GM20000 (cell line): Measurements from ENCODE around the gene LEKR1.

Experiments used
- DNase-seq: peaks from one replicate; pipeline ENCODE4 v3.0.0; 2012; ENCODE audit warnings: low spot score
- TF ChIP-seq, protein P1 (sequence below): IDR thresholded peaks from 2 replicates; pipeline ENCODE4 v1.5.1; 2012; ENCODE audit warnings: mild to moderate bottlenecking, control low read depth; ENCODE audit errors: extremely low read depth, missing control alignments

The LEKR1 gene

DNA sequence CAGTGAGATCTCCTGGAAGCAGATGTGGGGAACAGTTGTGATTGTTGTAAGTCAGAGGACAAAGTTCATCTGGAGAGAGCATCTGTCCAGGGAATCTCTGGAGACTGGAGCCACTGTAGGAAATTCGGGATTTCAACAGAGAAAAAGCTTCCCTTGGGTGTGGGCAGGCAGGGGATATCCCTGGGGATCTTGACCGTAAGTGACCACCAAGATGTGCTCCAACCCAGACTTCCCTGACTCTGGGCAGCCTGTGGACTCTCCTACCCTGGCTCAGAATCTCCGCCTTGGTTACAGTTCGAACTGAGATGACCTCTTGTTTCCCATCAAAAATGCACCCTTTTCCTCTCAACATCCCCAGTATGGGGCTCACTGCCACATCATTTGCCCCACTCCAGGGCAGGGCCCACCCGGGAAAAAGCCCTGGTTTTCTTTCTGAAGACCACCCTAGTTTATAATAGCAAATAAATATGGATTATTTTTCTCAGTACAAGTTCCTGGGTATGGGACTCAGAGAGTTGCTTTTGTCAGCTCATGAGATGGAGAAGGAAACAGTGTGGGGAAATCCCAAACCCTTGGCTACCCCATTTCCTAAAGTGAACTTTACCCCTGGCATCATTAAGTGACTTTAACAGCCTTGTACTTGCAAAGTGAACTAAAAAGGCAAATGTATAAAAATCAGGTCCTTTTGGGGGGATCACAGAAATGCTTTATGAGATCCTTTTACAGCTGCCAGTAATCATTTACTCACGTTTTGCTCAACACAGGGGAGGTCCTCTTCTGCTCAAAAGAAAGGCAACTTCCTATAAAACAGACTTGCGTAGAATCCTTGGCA lies 243.9 kb downstream of the LEKR1 start:
- no peak for DNase-seq
- TF ChIP-seq, protein P1, sequence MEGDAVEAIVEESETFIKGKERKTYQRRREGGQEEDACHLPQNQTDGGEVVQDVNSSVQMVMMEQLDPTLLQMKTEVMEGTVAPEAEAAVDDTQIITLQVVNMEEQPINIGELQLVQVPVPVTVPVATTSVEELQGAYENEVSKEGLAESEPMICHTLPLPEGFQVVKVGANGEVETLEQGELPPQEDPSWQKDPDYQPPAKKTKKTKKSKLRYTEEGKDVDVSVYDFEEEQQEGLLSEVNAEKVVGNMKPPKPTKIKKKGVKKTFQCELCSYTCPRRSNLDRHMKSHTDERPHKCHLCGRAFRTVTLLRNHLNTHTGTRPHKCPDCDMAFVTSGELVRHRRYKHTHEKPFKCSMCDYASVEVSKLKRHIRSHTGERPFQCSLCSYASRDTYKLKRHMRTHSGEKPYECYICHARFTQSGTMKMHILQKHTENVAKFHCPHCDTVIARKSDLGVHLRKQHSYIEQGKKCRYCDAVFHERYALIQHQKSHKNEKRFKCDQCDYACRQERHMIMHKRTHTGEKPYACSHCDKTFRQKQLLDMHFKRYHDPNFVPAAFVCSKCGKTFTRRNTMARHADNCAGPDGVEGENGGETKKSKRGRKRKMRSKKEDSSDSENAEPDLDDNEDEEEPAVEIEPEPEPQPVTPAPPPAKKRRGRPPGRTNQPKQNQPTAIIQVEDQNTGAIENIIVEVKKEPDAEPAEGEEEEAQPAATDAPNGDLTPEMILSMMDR, result no peak

DNA sequence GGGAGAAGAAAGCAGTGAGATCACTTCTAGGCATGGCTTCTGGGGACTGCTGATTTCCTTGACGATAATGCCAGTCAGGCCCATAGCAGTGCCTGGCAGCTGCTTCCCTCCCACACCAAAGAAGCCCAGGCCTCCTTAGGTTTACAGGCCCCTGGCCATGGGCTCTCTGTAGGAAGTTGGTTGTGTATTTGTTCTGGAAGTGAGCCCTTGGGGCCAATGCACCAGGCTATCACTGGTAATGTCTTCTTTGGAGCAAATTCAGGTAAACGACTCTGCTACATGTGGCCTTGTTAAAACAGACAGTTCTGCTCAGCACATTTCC lies 244.5 kb downstream of the LEKR1 start:
- DNase-seq, result no peak
- TF ChIP-seq, protein P1, result no peak

GRCh38 chr3:157071744-157072525 lies 245.8 kb downstream of the LEKR1 start:
- no peak for DNase-seq
- TF ChIP-seq, protein P1, result no peak

DNA sequence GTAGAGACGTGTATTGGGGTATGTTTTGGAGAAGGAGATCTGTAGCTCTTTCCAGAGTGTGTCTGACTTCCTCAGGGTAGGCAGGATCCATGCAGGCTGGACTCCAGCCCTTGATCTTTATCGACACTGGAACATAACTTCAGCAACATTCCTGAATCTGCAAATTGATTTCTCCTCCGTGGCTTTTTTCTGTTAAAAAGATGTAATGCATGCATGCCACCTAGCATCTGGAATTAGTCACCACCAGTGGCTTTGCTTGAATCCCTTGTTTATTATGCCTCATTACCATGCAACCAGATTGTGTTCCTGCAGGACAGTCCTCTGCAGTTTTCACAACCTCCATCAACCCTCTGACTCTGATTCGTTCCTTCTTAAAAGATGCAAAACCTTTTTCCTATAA lies 247.7 kb downstream of the LEKR1 start:
- DNase-seq, result no peak

DNA sequence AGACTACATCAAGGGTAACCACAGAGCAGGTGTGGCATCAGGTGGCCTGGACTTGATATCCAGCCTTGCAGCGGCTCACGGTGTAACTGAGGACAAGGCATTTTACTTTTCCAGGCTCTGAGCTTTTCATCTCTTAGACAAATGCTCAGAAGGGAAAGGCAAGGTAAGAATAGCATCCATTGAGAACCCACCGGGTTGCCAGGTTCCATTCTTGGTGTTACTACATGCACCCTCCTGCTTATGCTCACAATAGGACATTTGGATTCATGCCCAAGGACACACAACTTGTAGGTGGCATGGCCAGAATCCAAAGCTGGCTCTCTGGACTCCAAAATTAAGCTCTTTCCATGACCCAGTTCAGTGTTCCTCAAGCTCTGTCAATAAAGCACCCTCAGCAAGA lies 248.3 kb downstream of the LEKR1 start:
- TF ChIP-seq, protein P1, result no peak
- no peak for DNase-seq

More for the DNA sequence above, 247.7 kb downstream of the LEKR1 start:
- TF ChIP-seq, protein P1, result no peak

- TF ChIP-seq, protein P1, result no peak
- DNase-seq, result no peak
Measured at GRCh38 chr3:157074981-157075380, 248.8 kb downstream of the LEKR1 start.
